IPS-18a (cell line): ENCODE measurements around the gene KMT5B.

Source experiments
- H3K27ac ChIP-seq: one replicate; pipeline ENCODE4 v1.5.1; 2013; ENCODE audit warnings: low read length
- H3K27me3 ChIP-seq: one replicate; pipeline ENCODE4 v1.6.1; 2013; ENCODE audit warnings: mild to moderate bottlenecking, low read length; ENCODE audit not compliant: control insufficient read depth, insufficient read depth
- H3K36me3 ChIP-seq: one replicate; pipeline ENCODE4 v1.6.1; 2013; ENCODE audit warnings: low read depth, low read length; ENCODE audit not compliant: control insufficient read depth
- H3K4me1 ChIP-seq: one replicate; pipeline ENCODE4 v1.6.1; 2013; ENCODE audit warnings: low read depth, low read length; ENCODE audit not compliant: control insufficient read depth
- H3K4me3 ChIP-seq: one replicate; pipeline ENCODE4 v1.5.1; 2013; ENCODE audit warnings: low read length
- H3K9ac ChIP-seq: one replicate; pipeline ENCODE4 v1.6.1; 2013; ENCODE audit warnings: mild to moderate bottlenecking, low read length, moderate library complexity
- H3K9me3 ChIP-seq: one replicate; pipeline ENCODE4 v1.6.1; 2013; ENCODE audit warnings: low read depth, low read length; ENCODE audit not compliant: control insufficient read depth

The KMT5B gene

DNA sequence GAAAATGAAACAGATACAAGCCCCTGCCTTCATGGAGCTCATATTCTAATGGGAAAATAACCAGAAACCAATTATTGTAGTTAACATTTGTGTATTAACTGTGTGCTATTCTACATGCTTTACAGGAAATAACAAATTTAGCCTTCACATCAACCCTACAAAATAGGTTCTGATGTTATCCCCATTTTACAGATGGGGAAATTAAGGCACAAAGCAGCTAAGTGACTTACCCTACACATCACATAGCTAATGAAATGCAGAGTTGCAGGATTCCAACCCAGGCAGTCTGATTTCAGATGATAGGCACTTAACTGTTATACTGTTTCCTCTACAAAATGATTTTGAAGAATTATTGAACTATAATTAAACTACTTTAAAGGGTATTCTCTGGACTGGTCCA is 43.7 kb downstream of the KMT5B start:
- no peaks in the 10 kb centered on the region for H3K27me3 ChIP-seq
- no peaks in the 10 kb centered on the region for H3K4me1 ChIP-seq
- no peak overlapping the region for H3K27ac ChIP-seq
- H3K9me3 ChIP-seq, result no peaks in the 10 kb centered on the region
- H3K4me3 ChIP-seq, result no peak overlapping the region
- no peak overlapping the region for H3K9ac ChIP-seq
- peaks cover 68% of the 10 kb centered on the region for H3K36me3 ChIP-seq

DNA sequence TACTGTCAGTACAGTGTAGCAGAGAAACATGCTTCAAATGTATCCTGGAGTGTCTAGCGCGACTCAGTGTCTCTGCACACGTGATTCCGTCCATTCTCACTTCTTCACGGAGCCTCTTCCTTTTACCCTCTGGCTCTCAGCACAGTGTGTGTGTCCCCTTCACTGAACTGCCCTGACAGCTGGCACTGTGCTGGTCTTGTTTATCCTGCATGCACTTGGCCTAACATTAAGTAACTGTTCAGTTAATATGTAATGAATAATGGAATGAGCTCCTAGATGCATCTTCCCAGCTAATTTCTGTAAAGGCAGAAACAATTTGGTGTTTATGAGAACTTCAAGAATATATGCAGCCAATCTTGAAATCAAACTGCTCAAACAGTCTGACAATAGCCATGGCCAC is 44.4 kb downstream of the KMT5B start:
- Histone ChIP-seq H3K36me3 (peaks cover 63% of the 10 kb centered on the region), H3K27me3 (no peaks in the 10 kb centered on the region), H3K9me3 (no peaks in the 10 kb centered on the region)

DNA sequence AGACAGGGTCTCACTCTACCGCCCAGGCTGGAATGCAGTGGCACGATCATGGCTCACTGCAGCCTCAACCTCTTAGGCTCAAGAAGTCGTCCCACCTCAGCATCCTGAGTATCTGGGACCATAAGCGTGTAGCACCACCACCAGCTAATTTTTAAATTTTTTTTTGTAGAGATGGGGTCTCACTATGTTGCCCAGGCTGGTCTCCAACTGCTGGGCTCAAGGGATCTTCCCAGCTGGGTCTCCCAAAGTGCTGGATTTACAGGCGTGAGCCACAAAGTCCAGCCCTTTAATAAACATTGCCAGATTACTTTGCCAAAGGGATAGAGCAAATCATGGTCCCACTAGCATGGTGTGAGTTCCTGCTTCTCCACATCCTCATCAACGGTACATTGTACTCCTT is 45.6 kb downstream of the KMT5B start:
- no peak overlapping the region for H3K27ac ChIP-seq
- peaks cover 57% of the 10 kb centered on the region for H3K36me3 ChIP-seq
- H3K27me3 ChIP-seq, result no peaks in the 10 kb centered on the region
- H3K9ac ChIP-seq, result no peak overlapping the region
- H3K4me1 ChIP-seq, result no peaks in the 10 kb centered on the region
- no peaks in the 10 kb centered on the region for H3K9me3 ChIP-seq
- no peak overlapping the region for H3K4me3 ChIP-seq

More for the DNA sequence above, 44.4 kb downstream of the KMT5B start:
- no peak overlapping the region for H3K27ac ChIP-seq
- no peaks in the 10 kb centered on the region for H3K4me1 ChIP-seq
- no peak overlapping the region for H3K4me3 ChIP-seq
- no peak overlapping the region for H3K9ac ChIP-seq

DNA sequence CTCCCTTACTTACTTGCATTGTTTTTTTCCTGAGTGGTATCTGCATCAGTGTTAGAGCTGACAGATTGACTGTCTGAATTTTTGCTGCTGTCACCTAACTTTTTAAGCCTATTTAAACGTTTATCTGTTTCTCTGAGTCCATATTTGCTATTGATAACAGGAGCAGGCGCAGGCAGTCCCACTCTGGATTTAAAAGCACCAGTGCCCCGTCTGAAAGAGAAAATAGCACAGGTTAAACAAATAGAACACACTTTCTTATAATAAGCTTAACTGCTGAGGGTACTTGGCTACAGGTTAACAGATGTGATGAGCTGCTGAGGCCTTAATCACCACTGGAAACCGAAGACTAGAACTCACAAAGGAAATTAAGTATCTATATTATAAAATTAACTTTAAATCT is 46.1 kb downstream of the KMT5B start:
- Histone ChIP-seq H3K27me3 (no peaks in the 10 kb centered on the region), H3K9me3 (no peaks in the 10 kb centered on the region), H3K27ac (no peak overlapping the region), H3K9ac (no peak overlapping the region), H3K4me1 (no peaks in the 10 kb centered on the region), H3K36me3 (peaks cover 54% of the 10 kb centered on the region), H3K4me3 (no peak overlapping the region)

DNA sequence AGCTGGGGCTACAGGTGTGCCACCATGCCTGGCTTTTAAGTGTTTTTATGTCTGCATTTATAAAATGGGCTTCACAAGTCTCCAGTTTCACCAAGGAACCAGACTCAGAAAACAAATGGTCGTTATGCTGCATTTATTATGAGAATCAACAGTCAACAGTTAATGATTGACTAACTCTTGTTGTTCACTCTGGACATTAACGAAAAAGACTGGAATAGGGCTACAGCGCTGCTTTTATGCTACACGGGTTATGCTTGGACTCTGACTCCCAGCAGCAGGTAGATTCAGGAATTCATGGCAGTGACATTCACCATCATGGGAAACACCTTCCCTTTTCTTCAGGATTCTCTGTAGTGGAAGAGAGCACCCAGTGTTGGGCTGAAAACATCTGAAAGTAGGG is 47.5 kb downstream of the KMT5B start:
- no peaks in the 10 kb centered on the region for H3K27me3 ChIP-seq
- H3K27ac ChIP-seq, result no peak overlapping the region
- H3K36me3 ChIP-seq, result peaks cover 42% of the 10 kb centered on the region
- no peaks in the 10 kb centered on the region for H3K4me1 ChIP-seq
- H3K9ac ChIP-seq, result no peak overlapping the region
- H3K4me3 ChIP-seq, result no peak overlapping the region
- no peaks in the 10 kb centered on the region for H3K9me3 ChIP-seq

DNA sequence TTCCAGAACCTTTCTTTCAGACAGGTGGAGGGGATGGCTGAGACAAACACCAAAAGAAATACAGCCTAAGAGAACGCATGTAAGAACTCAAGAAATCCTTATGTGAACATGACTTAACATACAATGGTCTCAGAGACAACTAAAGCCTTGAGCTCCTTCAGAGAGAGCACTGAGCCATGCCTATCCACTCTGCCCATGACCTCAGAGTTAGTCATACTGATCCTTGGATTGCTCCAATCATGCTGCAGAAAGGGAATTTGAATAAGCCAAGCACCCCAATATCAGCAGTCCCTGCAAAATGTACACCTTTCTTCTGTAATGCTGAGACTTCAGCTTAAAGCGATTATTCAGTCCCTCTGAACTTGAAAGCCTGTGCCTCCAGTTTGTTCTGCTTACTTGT is 48.7 kb downstream of the KMT5B start:
- H3K9me3 ChIP-seq, result no peaks in the 10 kb centered on the region
- H3K4me1 ChIP-seq, result no peaks in the 10 kb centered on the region
- H3K36me3 ChIP-seq, result peaks cover 31% of the 10 kb centered on the region
- H3K27me3 ChIP-seq, result no peaks in the 10 kb centered on the region
- H3K4me3 ChIP-seq, result no peak overlapping the region
- no peak overlapping the region for H3K9ac ChIP-seq
- H3K27ac ChIP-seq, result no peak overlapping the region

DNA sequence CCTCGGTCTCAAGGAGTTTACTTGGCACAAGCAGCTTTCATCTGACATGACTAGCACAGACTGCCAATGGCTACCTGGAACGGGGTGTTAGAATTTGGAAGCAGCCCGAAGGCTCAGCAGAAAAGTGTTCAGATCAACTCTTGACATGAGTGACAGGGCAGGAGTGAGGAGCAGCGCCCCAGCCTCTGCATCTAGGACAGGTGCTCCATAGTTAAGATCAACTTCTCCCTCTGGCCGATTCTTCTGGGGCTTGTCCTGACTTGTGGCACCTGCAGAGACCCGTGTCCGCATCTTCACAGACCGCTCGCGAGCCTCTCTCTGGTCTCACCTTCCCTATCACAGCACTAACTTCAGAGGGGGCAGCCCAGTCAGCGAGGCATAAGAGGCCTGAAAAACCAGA is 49.4 kb downstream of the KMT5B start:
- H3K27me3 ChIP-seq, result no peaks in the 10 kb centered on the region
- no peaks in the 10 kb centered on the region for H3K4me1 ChIP-seq
- no peak overlapping the region for H3K4me3 ChIP-seq
- no peak overlapping the region for H3K9ac ChIP-seq
- no peaks in the 10 kb centered on the region for H3K9me3 ChIP-seq
- H3K36me3 ChIP-seq, result peaks cover 27% of the 10 kb centered on the region
- no peak overlapping the region for H3K27ac ChIP-seq

DNA sequence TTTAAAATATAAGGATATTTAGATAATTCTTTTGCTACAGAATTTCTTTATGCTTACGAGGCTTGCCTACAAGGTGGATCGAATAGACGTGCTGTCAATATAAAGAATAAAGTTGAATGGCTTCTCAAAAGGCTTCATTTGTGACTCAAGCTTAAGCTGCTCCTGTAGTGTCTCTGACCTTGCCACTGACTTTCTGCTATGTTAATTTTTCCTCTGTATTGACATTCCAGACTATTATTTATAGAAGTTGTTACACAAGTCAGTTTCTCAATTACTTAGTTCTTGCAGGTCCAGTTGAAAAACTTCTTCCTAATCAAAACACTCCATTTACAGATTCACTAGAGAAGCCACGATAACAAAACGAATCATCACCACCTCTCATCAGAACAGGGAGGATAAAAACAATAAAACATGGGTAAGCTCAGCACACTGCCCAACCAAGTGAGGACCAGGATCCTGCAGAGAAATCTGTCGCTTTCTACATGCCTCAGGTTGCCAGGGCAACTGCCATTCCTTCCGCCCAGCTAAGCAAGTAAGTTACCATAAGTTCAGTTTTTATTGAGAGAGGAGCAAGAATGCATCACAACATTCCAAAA is 52.9 kb downstream of the KMT5B start:
- H3K4me1 ChIP-seq, result no peaks in the 10 kb centered on the region
- no peak overlapping the region for H3K27ac ChIP-seq
- H3K36me3 ChIP-seq, result peaks cover 14% of the 10 kb centered on the region

DNA sequence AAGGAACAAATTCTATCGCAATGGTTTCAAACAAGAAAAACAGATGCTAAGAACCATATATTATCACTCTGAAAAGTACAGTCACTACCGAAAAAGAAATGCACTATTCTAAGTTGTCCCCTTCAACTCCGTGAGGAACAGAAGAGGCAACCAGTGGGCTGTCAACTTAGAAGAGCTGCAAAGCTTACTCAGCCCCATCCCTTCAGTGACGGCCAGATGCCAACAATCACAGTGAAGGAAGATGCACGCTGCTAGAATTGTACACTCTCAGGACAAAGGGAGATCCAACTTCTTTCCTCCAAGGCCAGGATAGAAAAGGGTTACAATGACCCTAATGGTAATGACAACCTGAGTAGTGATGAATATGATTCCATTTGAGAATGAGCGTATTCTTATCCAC is 53.4 kb downstream of the KMT5B start:
- Histone ChIP-seq H3K4me3 (no peak overlapping the region), H3K4me1 (no peaks in the 10 kb centered on the region), H3K9ac (no peak overlapping the region), H3K27ac (no peak overlapping the region), H3K27me3 (no peaks in the 10 kb centered on the region), H3K9me3 (no peaks in the 10 kb centered on the region), H3K36me3 (peaks cover 14% of the 10 kb centered on the region)

More for the DNA sequence above, 52.9 kb downstream of the KMT5B start:
- Histone ChIP-seq H3K9me3 (no peaks in the 10 kb centered on the region), H3K9ac (no peak overlapping the region), H3K4me3 (no peak overlapping the region), H3K27me3 (no peaks in the 10 kb centered on the region)

DNA sequence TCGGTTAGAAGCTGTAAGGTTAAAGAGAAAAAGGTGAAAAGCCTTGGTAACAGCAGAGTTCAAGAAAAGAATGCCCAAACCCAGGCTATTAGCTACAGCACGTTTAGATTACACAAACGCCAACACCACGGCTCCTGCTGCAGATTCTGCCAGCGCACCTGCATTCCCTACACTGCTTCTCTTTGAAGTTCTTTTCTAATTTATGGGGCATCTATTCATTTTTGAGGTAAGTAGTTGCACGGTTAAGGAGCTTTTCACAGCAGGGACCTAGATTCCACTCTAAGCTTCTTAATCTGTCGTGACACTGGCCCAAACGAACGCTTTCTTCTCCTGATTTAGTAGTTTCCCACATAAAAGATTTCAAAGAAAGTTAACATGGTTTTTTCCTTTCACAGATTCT is 53.9 kb downstream of the KMT5B start:
- Histone ChIP-seq H3K4me1 (no peaks in the 10 kb centered on the region), H3K36me3 (peaks cover 14% of the 10 kb centered on the region), H3K9me3 (no peaks in the 10 kb centered on the region), H3K4me3 (no peak overlapping the region), H3K27me3 (no peaks in the 10 kb centered on the region), H3K27ac (no peak overlapping the region), H3K9ac (no peak overlapping the region)

DNA sequence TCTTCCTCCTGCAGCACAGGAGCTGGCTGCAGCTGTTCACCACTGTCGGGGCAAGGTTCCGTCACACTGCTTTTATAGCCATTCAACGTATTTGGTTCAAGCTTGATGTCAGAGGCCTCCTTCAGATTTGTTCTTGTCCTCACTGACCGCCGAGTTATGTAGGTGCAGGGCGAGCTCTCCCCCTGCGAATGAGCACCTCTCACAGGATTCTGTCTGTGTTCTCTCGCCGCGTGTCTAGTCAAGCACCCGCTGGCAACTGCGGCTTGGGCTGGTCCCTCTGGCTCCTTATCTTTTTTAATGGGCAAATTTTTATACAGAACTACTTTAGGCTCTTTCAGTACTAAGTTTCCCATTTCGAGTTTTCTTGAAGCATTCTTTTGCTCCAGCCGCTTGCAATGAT is 54.5 kb downstream of the KMT5B start:
- no peaks in the 10 kb centered on the region for H3K27me3 ChIP-seq
- H3K4me3 ChIP-seq, result no peak overlapping the region
- H3K9me3 ChIP-seq, result no peaks in the 10 kb centered on the region
- H3K4me1 ChIP-seq, result no peaks in the 10 kb centered on the region
- no peak overlapping the region for H3K27ac ChIP-seq
- no peak overlapping the region for H3K9ac ChIP-seq
- peaks cover 10% of the 10 kb centered on the region for H3K36me3 ChIP-seq

DNA sequence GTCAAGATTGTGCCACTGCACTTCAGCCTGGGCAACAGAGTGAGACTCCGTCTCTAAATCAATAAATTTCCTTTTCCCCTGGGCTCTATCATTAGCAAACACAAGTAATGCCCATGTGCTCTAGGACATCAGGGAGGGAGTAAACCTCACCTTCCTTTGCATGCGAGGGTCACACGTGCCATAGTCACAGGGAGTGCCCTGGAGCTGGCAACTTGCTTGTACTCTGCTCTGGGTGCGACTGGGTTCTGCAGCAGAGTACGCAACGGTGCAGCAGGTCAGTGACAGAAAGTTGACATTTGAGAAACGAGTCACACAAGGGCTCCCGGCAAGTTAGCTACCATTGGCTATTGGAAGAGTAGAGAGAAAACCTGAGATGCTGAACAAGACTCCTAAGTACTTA is 59.4 kb downstream of the KMT5B start:
- no peak overlapping the region for H3K4me3 ChIP-seq
- H3K4me1 ChIP-seq, result no peaks in the 10 kb centered on the region
- H3K9ac ChIP-seq, result no peak overlapping the region
- H3K36me3 ChIP-seq, result peaks cover 8% of the 10 kb centered on the region
- no peaks in the 10 kb centered on the region for H3K9me3 ChIP-seq
- no peaks in the 10 kb centered on the region for H3K27me3 ChIP-seq
- H3K27ac ChIP-seq, result no peak overlapping the region
